Uterine smooth muscle cell (primary cell): Measurements from ENCODE around the gene ZNF648. TPM values are rescaled to one million over a fixed set of nuclear protein-coding genes. Genes with fewer than 3 reads are reported as not detected.

ENCODE experiments used
- total RNA-seq: library from RNA; depleted of rRNA; stranded (reverse); fragments of >200 nt; gene quantifications from 2 replicates; pipeline ENCODE4 v1.2.3, GENCODE V29; 2014

ZNF648 gene, protein sequence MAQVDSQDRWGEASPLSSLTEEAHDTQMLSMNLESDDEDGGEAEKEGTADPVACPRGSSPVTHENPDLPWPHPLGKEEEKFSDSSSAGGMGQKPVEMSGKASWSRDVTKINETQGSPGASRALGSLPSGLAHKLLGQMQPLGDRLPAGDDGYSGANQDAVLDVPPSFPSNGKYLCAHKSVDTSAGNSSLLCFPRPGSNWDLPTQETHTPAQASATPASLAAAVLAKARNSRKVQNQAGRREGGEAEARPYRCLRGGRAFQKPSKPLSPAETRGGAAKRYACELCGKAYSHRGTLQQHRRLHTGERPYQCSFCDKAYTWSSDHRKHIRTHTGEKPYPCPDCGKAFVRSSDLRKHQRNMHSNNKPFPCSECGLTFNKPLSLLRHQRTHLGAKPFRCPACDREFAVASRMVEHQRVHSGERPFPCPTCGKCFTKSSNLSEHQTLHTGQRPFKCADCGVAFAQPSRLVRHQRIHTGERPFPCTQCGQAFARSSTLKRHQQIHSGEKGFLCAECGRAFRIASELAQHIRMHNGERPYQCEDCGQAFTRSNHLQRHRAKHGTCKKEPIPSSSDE
- total RNA-seq, result not detected in 2 replicates

DNA sequence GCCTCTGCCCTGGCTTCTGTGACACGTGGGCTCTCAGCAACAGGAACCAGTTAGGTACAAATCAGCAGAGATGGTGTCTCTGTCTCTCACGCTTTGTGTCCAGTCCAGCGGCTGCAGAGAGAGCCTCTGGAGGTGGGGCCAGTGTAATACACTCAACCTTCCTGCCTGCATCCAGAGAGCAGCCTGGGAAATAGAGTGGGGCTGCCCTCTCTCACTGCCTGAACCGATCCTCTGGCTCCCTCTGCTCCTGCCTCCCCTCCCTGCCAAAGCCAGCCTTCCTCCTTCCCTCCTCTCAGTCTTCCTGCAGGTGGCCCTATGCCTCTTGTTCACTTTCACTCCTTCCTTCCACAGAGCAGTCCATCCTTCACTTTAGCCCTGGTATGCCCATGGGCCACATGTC is at the start of gene ZNF648:
ZNF648 (minus strand) TSS at position 119 of the 400 bp plus-strand sequence. CDS start 3,702 bp downstream, outside the sequence.

